ENCODE data around the gene PSME3. TPM values are rescaled to one million over a fixed set of nuclear protein-coding genes. Genes with fewer than 3 reads are reported as not detected.
A peak's percentile ranks its signal among the peaks of the same experiment; 100 is the strongest.

The PSME3 gene
- total and polyA plus RNA-seq, 2 of the 13 experiments (the other 11 are each of a cell fraction or from before 2014, with no cell fraction given): 66.3 to 135 TPM

DNA sequence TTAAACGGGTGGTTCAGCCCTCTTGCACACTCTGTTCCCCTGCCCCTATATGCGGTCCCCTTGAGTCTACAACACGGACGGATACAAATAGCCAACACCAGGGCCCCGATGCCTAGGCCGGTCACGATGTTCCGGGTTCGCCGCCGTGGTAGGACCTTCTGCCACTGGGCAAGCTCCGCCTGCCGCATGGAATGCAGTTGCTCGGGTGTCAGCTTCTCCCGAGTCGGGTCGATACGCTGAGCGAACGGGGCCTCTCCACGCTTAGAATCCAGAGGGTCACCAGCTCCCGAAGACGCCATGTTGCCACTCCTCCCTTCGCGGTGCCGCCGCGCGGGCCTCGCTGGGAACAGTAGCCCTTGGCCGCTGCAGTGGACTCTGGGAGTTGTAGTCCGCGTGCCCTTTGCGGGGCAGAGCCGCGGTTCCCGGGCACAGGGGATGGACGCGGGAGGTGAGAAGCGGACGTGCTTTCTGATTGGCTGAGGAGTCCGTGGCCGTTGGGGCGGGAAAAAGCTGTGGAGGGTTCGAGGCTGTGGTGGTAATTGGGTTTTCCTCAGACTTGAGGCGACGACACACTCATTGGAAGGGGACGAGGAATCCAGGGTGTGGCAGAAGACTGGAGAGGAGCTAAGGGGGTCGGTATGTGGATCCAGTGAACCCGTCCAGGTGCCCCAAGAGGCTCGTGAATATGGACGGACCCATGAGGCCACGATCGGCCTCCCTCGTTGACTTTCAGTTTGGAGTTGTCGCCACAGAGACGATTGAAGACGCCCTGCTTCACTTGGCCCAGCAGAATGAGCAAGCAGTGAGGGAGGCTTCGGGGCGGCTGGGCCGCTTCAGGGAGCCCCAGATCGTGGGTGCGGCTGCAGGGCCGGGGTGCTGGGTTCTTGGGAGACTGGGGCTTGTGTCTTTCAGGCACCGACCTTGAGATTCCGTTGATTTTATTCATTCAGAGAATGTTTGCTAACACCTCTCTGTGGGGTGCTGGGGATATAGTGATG lies 34.5 kb upstream of the PSME3 start, which contains the start of the genes CNTD1 and COA3 (continued):
- TF ChIP-seq, protein P1, sequence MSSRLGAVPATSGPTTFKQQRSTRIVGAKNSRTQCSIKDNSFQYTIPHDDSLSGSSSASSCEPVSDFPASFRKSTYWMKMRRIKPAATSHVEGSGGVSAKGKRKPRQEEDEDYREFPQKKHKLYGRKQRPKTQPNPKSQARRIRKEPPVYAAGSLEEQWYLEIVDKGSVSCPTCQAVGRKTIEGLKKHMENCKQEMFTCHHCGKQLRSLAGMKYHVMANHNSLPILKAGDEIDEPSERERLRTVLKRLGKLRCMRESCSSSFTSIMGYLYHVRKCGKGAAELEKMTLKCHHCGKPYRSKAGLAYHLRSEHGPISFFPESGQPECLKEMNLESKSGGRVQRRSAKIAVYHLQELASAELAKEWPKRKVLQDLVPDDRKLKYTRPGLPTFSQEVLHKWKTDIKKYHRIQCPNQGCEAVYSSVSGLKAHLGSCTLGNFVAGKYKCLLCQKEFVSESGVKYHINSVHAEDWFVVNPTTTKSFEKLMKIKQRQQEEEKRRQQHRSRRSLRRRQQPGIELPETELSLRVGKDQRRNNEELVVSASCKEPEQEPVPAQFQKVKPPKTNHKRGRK (CRISPR knock-in tag; IDR thresholded peaks at IDR 0.05): no peak
- TF ChIP-seq PRMT3 (CRISPR knock-in tag; IDR thresholded peaks at IDR 0.05; ENCODE audit: borderline replicate concordance, low read depth) (peak; percentile 95; the same call in 1 of the 2 replicates), ZNF772 (CRISPR knock-in tag; IDR thresholded peaks at IDR 0.05) (peak; percentile 97), NCOA2 (CRISPR knock-in tag; IDR thresholded peaks at IDR 0.05) (peak; percentile 74), ZBTB8A (CRISPR knock-in tag; IDR thresholded peaks at IDR 0.05; ENCODE audit: borderline replicate concordance, low read depth) (no peak), RXRB (CRISPR knock-in tag; IDR thresholded peaks at IDR 0.05; ENCODE audit: borderline replicate concordance) (peak; percentile 83), TBL1XR1 (IDR thresholded peaks at IDR 0.05; ENCODE audit: borderline replicate concordance, low read length, partially characterized antibody) (no peak), MED13 (CRISPR knock-in tag; IDR thresholded peaks at IDR 0.05) (no peak; the same call in 1 of the 2 replicates), ZSCAN20 (CRISPR knock-in tag; IDR thresholded peaks at IDR 0.05; ENCODE audit: borderline replicate concordance) (no peak), NCOR1 (IDR thresholded peaks at IDR 0.05; ENCODE audit: borderline replicate concordance, low read length) (0 out of 2 replicates have a peak, but pooled peaks have one; percentile 32), SRSF1 (optimal IDR thresholded peaks at IDR 0.05; ENCODE audit: low read depth, low read length) (peak; percentile 95), RORA (CRISPR knock-in tag; IDR thresholded peaks at IDR 0.05) (no peak), JUNB (CRISPR knock-in tag; IDR thresholded peaks at IDR 0.05; ENCODE audit: borderline replicate concordance) (peak; percentile 68; the same call in 1 of the 2 replicates), ZNF780A (CRISPR knock-in tag; IDR thresholded peaks at IDR 0.05) (peak; percentile 85; the same call in 1 of the 2 replicates), ZNF644 (CRISPR knock-in tag; IDR thresholded peaks at IDR 0.05; ENCODE audit: low read depth) (no peak), ZBTB1 (CRISPR knock-in tag; IDR thresholded peaks at IDR 0.05; ENCODE audit: borderline replicate concordance) (peak; percentile 27; the same call in 1 of the 2 replicates), ZFYVE20 (CRISPR knock-in tag; IDR thresholded peaks at IDR 0.05; ENCODE audit: borderline replicate concordance, low read depth) (no peak; the same call in 1 of the 2 replicates), RARG (CRISPR knock-in tag; IDR thresholded peaks at IDR 0.05; ENCODE audit: low read depth) (no peak), FOXM1 (CRISPR knock-in tag; IDR thresholded peaks at IDR 0.05) (no peak)
- TF ChIP-seq, protein P2, sequence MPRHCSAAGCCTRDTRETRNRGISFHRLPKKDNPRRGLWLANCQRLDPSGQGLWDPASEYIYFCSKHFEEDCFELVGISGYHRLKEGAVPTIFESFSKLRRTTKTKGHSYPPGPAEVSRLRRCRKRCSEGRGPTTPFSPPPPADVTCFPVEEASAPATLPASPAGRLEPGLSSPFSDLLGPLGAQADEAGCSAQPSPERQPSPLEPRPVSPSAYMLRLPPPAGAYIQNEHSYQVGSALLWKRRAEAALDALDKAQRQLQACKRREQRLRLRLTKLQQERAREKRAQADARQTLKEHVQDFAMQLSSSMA (CRISPR knock-in tag; IDR thresholded peaks at IDR 0.05): peak; percentile 96
- TF ChIP-seq, protein P3, sequence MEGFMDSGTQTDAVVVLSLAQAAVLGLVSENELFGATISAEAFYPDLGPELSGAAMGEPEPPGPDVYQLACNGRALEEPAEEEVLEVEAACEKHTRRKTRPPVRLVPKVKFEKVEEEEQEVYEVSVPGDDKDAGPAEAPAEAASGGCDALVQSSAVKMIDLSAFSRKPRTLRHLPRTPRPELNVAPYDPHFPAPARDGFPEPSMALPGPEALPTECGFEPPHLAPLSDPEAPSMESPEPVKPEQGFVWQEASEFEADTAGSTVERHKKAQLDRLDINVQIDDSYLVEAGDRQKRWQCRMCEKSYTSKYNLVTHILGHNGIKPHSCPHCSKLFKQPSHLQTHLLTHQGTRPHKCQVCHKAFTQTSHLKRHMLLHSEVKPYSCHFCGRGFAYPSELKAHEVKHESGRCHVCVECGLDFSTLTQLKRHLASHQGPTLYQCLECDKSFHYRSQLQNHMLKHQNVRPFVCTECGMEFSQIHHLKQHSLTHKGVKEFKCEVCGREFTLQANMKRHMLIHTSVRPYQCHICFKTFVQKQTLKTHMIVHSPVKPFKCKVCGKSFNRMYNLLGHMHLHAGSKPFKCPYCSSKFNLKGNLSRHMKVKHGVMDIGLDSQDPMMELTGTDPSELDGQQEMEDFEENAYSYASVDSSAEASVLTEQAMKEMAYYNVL (CRISPR knock-in tag; IDR thresholded peaks at IDR 0.05; ENCODE audit: borderline replicate concordance): peak; percentile 65; the same call in 1 of the 2 replicates
- TF ChIP-seq, protein P4, sequence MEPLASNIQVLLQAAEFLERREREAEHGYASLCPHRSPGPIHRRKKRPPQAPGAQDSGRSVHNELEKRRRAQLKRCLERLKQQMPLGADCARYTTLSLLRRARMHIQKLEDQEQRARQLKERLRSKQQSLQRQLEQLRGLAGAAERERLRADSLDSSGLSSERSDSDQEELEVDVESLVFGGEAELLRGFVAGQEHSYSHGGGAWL (CRISPR knock-in tag; IDR thresholded peaks at IDR 0.05): peak; percentile 85

All from HepG2 (cell line).